Upper lobe of right lung (tissue), 1 donor: Measurements from ENCODE around the gene SPSB1. TPM values are rescaled to one million over a fixed set of nuclear protein-coding genes. Genes with fewer than 3 reads are reported as not detected.

Experiments
- ATAC-seq: fragments of 200-7000 bp; cut with Tn5 transposase; one replicate; pipeline ENCODE4 v1.9.1; 2020; ENCODE audit warnings: mild to moderate bottlenecking, moderate library complexity
- DNase-seq: peaks from one replicate; pipeline ENCODE4 v3.0.0-alpha.2; 2020
- H3K27ac ChIP-seq: fragments of 200-600 bp; one replicate; pipeline ENCODE4 v1.8.0; 2022
- H3K27me3 ChIP-seq: fragments of 200-600 bp; one replicate; pipeline ENCODE4 v1.8.0; 2022; ENCODE audit warnings: mild to moderate bottlenecking
- H3K36me3 ChIP-seq: fragments of 200-600 bp; one replicate; pipeline ENCODE4 v1.8.0; 2022
- H3K4me1 ChIP-seq: fragments of 200-600 bp; one replicate; pipeline ENCODE4 v1.8.0; 2022
- H3K4me3 ChIP-seq: fragments of 200-600 bp; one replicate; pipeline ENCODE4 v1.8.0; 2022; ENCODE audit warnings: mild to moderate bottlenecking
- H3K9me3 ChIP-seq: fragments of 200-600 bp; one replicate; pipeline ENCODE4 v1.8.0; 2022
- CTCF ChIP-seq: fragments of 200-600 bp; IDR thresholded peaks from one replicate; pipeline ENCODE4 v1.8.0; 2022; ENCODE audit warnings: antibody characterized with exemption
- intact Hi-C: fragments of 100-400 bp; cut with DNase I; formaldehyde crosslinking; loops from one replicate; pipeline ENCODE4 v1.11.0; 2022
- total RNA-seq: library from RNA; stranded (reverse); fragmentation: NEBNext Ultra II Directional; extraction: Animal tissue kit (Norgen Biotek cat#: 25700); gene quantifications from one replicate; pipeline ENCODE4 v1.2.1, GENCODE V29; 2021
- donor health status: DM: no; HTN: yes; CAD: no; lungs with severe emphysema.

SPSB1 gene
- total RNA-seq, 1 donor from 2014 or later, result 29.0 TPM

- Histone ChIP-seq H3K27ac (no peak overlapping the region), H3K27me3 (no peaks in the 10 kb centered on the region), H3K9me3 (no peaks in the 10 kb centered on the region), H3K36me3 (peaks cover 37% of the 10 kb centered on the region), H3K4me1 (no peaks in the 10 kb centered on the region), H3K4me3 (no peak overlapping the region)
- intact Hi-C loops, result no loop called here
- DNase-seq (no peak), ATAC-seq (no peak)
- no peak for TF ChIP-seq CTCF
These were observed 25.4 kb upstream of the SPSB1 start for GRCh38 chr1:9267352-9267686.

- no peak overlapping the region for H3K4me3 ChIP-seq
- ATAC-seq (no peak), DNase-seq (peak; percentile 31)
- no peaks in the 10 kb centered on the region for H3K9me3 ChIP-seq
- no peaks in the 10 kb centered on the region for H3K27me3 ChIP-seq
- TF ChIP-seq CTCF, result no peak
- H3K27ac ChIP-seq, result no peak overlapping the region
- intact Hi-C loops, result no loop called here
- peaks cover 30% of the 10 kb centered on the region for H3K36me3 ChIP-seq
- H3K4me1 ChIP-seq, result no peaks in the 10 kb centered on the region
These were observed 24.7 kb upstream of the SPSB1 start for GRCh38 chr1:9267827-9268581.

- DNase-seq, result peak; percentile 61
- ATAC-seq, result no peak
- no peaks in the 10 kb centered on the region for H3K27me3 ChIP-seq
- no peaks in the 10 kb centered on the region for H3K9me3 ChIP-seq
- H3K4me1 ChIP-seq, result no peaks in the 10 kb centered on the region
- intact Hi-C loops, result no loop called here
- no peak overlapping the region for H3K27ac ChIP-seq
- TF ChIP-seq CTCF, result no peak
- H3K36me3 ChIP-seq, result peaks cover 19% of the 10 kb centered on the region
- no peak overlapping the region for H3K4me3 ChIP-seq
These were observed 23.6 kb upstream of the SPSB1 start for GRCh38 chr1:9269078-9269501.

GRCh38 chr1:9269721-9270120 is 23.0 kb upstream of the SPSB1 start:
- DNase-seq (peak; percentile 52), ATAC-seq (no peak)
- Histone ChIP-seq H3K4me3 (no peak overlapping the region), H3K4me1 (no peaks in the 10 kb centered on the region), H3K36me3 (peaks cover 13% of the 10 kb centered on the region), H3K9me3 (no peaks in the 10 kb centered on the region), H3K27me3 (no peaks in the 10 kb centered on the region), H3K27ac (no peak overlapping the region)
- intact Hi-C loops, result no loop called here
- TF ChIP-seq CTCF, result no peak

- Histone ChIP-seq H3K36me3 (peaks cover 6% of the 10 kb centered on the region), H3K4me3 (no peak overlapping the region), H3K4me1 (no peaks in the 10 kb centered on the region), H3K27me3 (no peaks in the 10 kb centered on the region), H3K9me3 (no peaks in the 10 kb centered on the region), H3K27ac (no peak overlapping the region)
- ATAC-seq, result no peak
- intact Hi-C loops, result no loop called here
- TF ChIP-seq CTCF, result no peak
- peak; percentile 57 for DNase-seq
These were observed 22.3 kb upstream of the SPSB1 start for GRCh38 chr1:9270290-9270883.
